HepG2 (cell line): ENCODE measurements around the gene HNRNPUL2. TPM values are rescaled to one million over a fixed set of nuclear protein-coding genes. Genes with fewer than 3 reads are reported as not detected.

Source experiments
- ADNP ChIP-seq: sonication (generic); formaldehyde crosslinking; IDR thresholded peaks from 2 replicates; pipeline ENCODE4 v1.4.0; 2020; ENCODE audit warnings: missing genetic modification reagents
- CBX1 ChIP-seq: IDR thresholded peaks from one replicate; pipeline ENCODE4 v1.6.1; 2016; ENCODE audit warnings: antibody characterized with exemption, low read depth
- CBX5 ChIP-seq: sonication (generic); formaldehyde crosslinking; IDR thresholded peaks from 2 replicates; pipeline ENCODE4 v1.4.0; 2020; ENCODE audit warnings: missing genetic modification reagents, borderline replicate concordance
- DMAP1 ChIP-seq: IDR thresholded peaks from 2 replicates; pipeline ENCODE4 v1.6.1; 2016
- GLI4 ChIP-seq: sonication (generic); formaldehyde crosslinking; IDR thresholded peaks from 2 replicates; pipeline ENCODE4 v1.5.1; 2020; ENCODE audit warnings: missing genetic modification reagents, mild to moderate bottlenecking, moderate library complexity, borderline replicate concordance
- HDAC6 ChIP-seq: fragments of 200-600 bp; sonication (generic); IDR thresholded peaks from 2 replicates; pipeline ENCODE4 v1.7.0; 2017; ENCODE audit warnings: mild to moderate bottlenecking, antibody characterized with exemption, low read length, low read depth
- HOXA5 ChIP-seq: sonication (generic); formaldehyde crosslinking; IDR thresholded peaks from 2 replicates; pipeline ENCODE4 v1.4.0; 2020; ENCODE audit warnings: missing genetic modification reagents
- KDM2A ChIP-seq: sonication (generic); formaldehyde crosslinking; IDR thresholded peaks from 2 replicates; pipeline ENCODE4 v1.4.0; 2020; ENCODE audit warnings: low read depth, missing genetic modification reagents, borderline replicate concordance
- NAIF1 ChIP-seq: sonication (generic); formaldehyde crosslinking; IDR thresholded peaks from 2 replicates; pipeline ENCODE4 v1.5.0; 2020; ENCODE audit warnings: mild to moderate bottlenecking, missing genetic modification reagents, borderline replicate concordance
- PLRG1 ChIP-seq: fragments of 450-650 bp; conservative IDR thresholded peaks from 2 replicates; pipeline ENCODE4 v1.6.1; 2016
- RBAK ChIP-seq: sonication (generic); formaldehyde crosslinking; IDR thresholded peaks from 2 replicates; pipeline ENCODE4 v1.5.1; 2020; ENCODE audit warnings: mild to moderate bottlenecking, missing genetic modification reagents
- SMAD1 ChIP-seq: sonication (generic); formaldehyde crosslinking; IDR thresholded peaks from 2 replicates; pipeline ENCODE4 v1.4.0; 2020; ENCODE audit warnings: missing genetic modification reagents, low read depth, mild to moderate bottlenecking, borderline replicate concordance
- YEATS4 ChIP-seq: sonication (generic); formaldehyde crosslinking; IDR thresholded peaks from 2 replicates; pipeline ENCODE4 v1.4.0; 2020; ENCODE audit warnings: missing genetic modification reagents, borderline replicate concordance
- ZMYM2 ChIP-seq: sonication (generic); formaldehyde crosslinking; IDR thresholded peaks from 2 replicates; pipeline ENCODE4 v1.8.0; 2022; ENCODE audit warnings: mild to moderate bottlenecking, missing genetic modification reagents
- ZNF33A ChIP-seq: sonication (generic); formaldehyde crosslinking; IDR thresholded peaks from 2 replicates; pipeline ENCODE4 v1.5.1; 2020; ENCODE audit warnings: missing genetic modification reagents, mild to moderate bottlenecking, moderate library complexity, borderline replicate concordance
- ZNF460 ChIP-seq: sonication (generic); formaldehyde crosslinking; IDR thresholded peaks from 2 replicates; pipeline ENCODE4 v1.5.1; 2020; ENCODE audit warnings: missing genetic modification reagents, mild to moderate bottlenecking, borderline replicate concordance
- ZNF569 ChIP-seq: sonication (generic); formaldehyde crosslinking; IDR thresholded peaks from 2 replicates; pipeline ENCODE4 v1.5.0; 2020; ENCODE audit warnings: mild to moderate bottlenecking, missing genetic modification reagents, moderate library complexity, borderline replicate concordance
- ZNF616 ChIP-seq: sonication (generic); formaldehyde crosslinking; IDR thresholded peaks from 2 replicates; pipeline ENCODE4 v1.5.0; 2020; ENCODE audit warnings: low read depth, mild to moderate bottlenecking, missing genetic modification reagents
- ZNF782 ChIP-seq: sonication (generic); formaldehyde crosslinking; IDR thresholded peaks from 2 replicates; pipeline ENCODE4 v1.4.0; 2020; ENCODE audit warnings: missing genetic modification reagents, mild to moderate bottlenecking, borderline replicate concordance
- ZNF816 ChIP-seq: sonication (generic); formaldehyde crosslinking; IDR thresholded peaks from 2 replicates; pipeline ENCODE4 v1.8.0; 2022; ENCODE audit warnings: missing genetic modification reagents, mild to moderate bottlenecking, borderline replicate concordance
- polyA plus RNA-seq, 8 experiments: library from polyadenylated mRNA; depleted of rRNA in 3 of 8; stranded (reverse) in 7 of 8; unstranded in 1 of 8; fragments of >200 nt; fragmentation: Illumina TruSeq in 4 of 8; extraction: Trizol in 4 of 8; gene quantifications; 2 replicates each; pipeline versions ENCODE4 v1.2.1 to v1.2.3, GENCODE V29; 2011 to 2016; ENCODE audit warnings: low read depth in 4 of 8, missing spikeins in 1 of 8, mixed read lengths in 1 of 8; ENCODE audit not compliant: insufficient read depth in 1 of 8
- total RNA-seq, 5 experiments: library from RNA; depleted of rRNA; stranded (reverse); fragments of >200 nt; fragmentation: Illumina TruSeq; extraction: Trizol; gene quantifications; 2 replicates each; pipeline ENCODE4 v1.2.3, GENCODE V29; 2016; ENCODE audit warnings: low read depth in 1 of 5
- TF ChIP-seq, protein P1 (sequence below): sonication (generic); formaldehyde crosslinking; IDR thresholded peaks from 2 replicates; pipeline ENCODE4 v1.5.0; 2020; ENCODE audit warnings: missing genetic modification reagents
- TF ChIP-seq, protein P2 (sequence below): sonication (generic); formaldehyde crosslinking; IDR thresholded peaks from 2 replicates; pipeline ENCODE4 v1.5.1; 2020; ENCODE audit warnings: missing genetic modification reagents, mild to moderate bottlenecking, borderline replicate concordance
- TF ChIP-seq, protein P3 (sequence below): sonication (generic); formaldehyde crosslinking; IDR thresholded peaks from 2 replicates; pipeline ENCODE4 v1.4.0; 2020; ENCODE audit warnings: missing genetic modification reagents
- TF ChIP-seq, protein P4 (sequence below): sonication (generic); formaldehyde crosslinking; IDR thresholded peaks from 2 replicates; pipeline ENCODE4 v1.4.0; 2020; ENCODE audit warnings: missing genetic modification reagents

Gene HNRNPUL2
- total and polyA plus RNA-seq, 2 of the 13 experiments (the other 11 are each of a cell fraction or from before 2014, with no cell fraction given), result 8.4 to 9.6 TPM

GRCh38 chr11:62705880-62706849 lies 21.1 kb downstream of the HNRNPUL2 start (continued):
- TF ChIP-seq ZNF782 (CRISPR knock-in tag), result no peak
- no peak for TF ChIP-seq ZNF460 (CRISPR knock-in tag)
- TF ChIP-seq, protein P1, sequence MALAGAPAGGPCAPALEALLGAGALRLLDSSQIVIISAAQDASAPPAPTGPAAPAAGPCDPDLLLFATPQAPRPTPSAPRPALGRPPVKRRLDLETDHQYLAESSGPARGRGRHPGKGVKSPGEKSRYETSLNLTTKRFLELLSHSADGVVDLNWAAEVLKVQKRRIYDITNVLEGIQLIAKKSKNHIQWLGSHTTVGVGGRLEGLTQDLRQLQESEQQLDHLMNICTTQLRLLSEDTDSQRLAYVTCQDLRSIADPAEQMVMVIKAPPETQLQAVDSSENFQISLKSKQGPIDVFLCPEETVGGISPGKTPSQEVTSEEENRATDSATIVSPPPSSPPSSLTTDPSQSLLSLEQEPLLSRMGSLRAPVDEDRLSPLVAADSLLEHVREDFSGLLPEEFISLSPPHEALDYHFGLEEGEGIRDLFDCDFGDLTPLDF (CRISPR knock-in tag), result no peak
- TF ChIP-seq, protein P2, sequence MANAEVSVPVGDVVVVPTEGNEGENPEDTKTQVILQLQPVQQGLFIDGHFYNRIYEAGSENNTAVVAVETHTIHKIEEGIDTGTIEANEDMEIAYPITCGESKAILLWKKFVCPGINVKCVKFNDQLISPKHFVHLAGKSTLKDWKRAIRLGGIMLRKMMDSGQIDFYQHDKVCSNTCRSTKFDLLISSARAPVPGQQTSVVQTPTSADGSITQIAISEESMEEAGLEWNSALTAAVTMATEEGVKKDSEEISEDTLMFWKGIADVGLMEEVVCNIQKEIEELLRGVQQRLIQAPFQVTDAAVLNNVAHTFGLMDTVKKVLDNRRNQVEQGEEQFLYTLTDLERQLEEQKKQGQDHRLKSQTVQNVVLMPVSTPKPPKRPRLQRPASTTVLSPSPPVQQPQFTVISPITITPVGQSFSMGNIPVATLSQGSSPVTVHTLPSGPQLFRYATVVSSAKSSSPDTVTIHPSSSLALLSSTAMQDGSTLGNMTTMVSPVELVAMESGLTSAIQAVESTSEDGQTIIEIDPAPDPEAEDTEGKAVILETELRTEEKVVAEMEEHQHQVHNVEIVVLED (CRISPR knock-in tag), result peak; percentile 64; the same call in 1 of the 2 replicates
- TF ChIP-seq PLRG1, result no peak
- TF ChIP-seq ZNF569, result no peak
- peak; percentile 20; the same call in 1 of the 2 replicates for TF ChIP-seq DMAP1 (CRISPR knock-in tag)
- TF ChIP-seq, protein P3, sequence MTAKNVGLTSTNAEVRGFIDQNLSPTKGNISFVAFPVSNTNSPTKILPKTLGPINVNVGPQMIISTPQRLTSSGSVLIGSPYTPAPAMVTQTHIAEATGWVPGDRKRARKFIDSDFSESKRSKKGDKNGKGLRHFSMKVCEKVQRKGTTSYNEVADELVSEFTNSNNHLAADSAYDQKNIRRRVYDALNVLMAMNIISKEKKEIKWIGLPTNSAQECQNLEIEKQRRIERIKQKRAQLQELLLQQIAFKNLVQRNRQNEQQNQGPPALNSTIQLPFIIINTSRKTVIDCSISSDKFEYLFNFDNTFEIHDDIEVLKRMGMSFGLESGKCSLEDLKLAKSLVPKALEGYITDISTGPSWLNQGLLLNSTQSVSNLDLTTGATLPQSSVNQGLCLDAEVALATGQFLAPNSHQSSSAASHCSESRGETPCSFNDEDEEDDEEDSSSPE (CRISPR knock-in tag), result no peak; the same call in 1 of the 2 replicates
- TF ChIP-seq HOXA5 (CRISPR knock-in tag), result no peak
- 0 out of 2 replicates have a peak, but pooled peaks have one; percentile 41 for TF ChIP-seq GLI4 (CRISPR knock-in tag)
- TF ChIP-seq ADNP, result no peak
- no peak for TF ChIP-seq RBAK (CRISPR knock-in tag)
- peak; percentile 100 for TF ChIP-seq KDM2A (CRISPR knock-in tag)
- peak; percentile 26; the same call in 1 of the 2 replicates for TF ChIP-seq CBX5 (CRISPR knock-in tag)
- TF ChIP-seq ZNF33A (CRISPR knock-in tag), result no peak
- TF ChIP-seq ZNF616 (CRISPR knock-in tag), result no peak
- TF ChIP-seq NAIF1 (CRISPR knock-in tag), result no peak
- no peak for TF ChIP-seq CBX1
- TF ChIP-seq ZNF816 (CRISPR knock-in tag), result no peak
- no peak for TF ChIP-seq SMAD1 (CRISPR knock-in tag)
- TF ChIP-seq HDAC6, result no peak
- TF ChIP-seq, protein P4, sequence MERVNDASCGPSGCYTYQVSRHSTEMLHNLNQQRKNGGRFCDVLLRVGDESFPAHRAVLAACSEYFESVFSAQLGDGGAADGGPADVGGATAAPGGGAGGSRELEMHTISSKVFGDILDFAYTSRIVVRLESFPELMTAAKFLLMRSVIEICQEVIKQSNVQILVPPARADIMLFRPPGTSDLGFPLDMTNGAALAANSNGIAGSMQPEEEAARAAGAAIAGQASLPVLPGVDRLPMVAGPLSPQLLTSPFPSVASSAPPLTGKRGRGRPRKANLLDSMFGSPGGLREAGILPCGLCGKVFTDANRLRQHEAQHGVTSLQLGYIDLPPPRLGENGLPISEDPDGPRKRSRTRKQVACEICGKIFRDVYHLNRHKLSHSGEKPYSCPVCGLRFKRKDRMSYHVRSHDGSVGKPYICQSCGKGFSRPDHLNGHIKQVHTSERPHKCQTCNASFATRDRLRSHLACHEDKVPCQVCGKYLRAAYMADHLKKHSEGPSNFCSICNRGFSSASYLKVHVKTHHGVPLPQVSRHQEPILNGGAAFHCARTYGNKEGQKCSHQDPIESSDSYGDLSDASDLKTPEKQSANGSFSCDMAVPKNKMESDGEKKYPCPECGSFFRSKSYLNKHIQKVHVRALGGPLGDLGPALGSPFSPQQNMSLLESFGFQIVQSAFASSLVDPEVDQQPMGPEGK (CRISPR knock-in tag), result peak; percentile 92
- no peak for TF ChIP-seq ZMYM2
- TF ChIP-seq YEATS4, result no peak
